ENCODE results near the gene TMEM132D.

The TMEM132D gene

GRCh38 chr12:129152351-129153104 is 751.3 kb downstream of the TMEM132D start:
- no peak for TF ChIP-seq POLR2A (IDR thresholded peaks at IDR 0.05; ENCODE audit: low read length)
- no peak for TF ChIP-seq GATA1 (IDR thresholded peaks at IDR 0.05; ENCODE audit: low read depth, low read length)
- no peak for DNase-seq

GRCh38 chr12:129150721-129151120 is 753.1 kb downstream of the TMEM132D start:
- TF ChIP-seq POLR2A (IDR thresholded peaks at IDR 0.05; ENCODE audit: low read length) (no peak), GATA1 (IDR thresholded peaks at IDR 0.05; ENCODE audit: low read depth, low read length) (no peak)
- no peak for DNase-seq

- no peak for DNase-seq
- TF ChIP-seq GATA1 (IDR thresholded peaks at IDR 0.05; ENCODE audit: low read depth, low read length) (no peak), POLR2A (IDR thresholded peaks at IDR 0.05; ENCODE audit: low read length) (no peak)
Measured at GRCh38 chr12:129145381-129145780, 758.4 kb downstream of the TMEM132D start.

DNA sequence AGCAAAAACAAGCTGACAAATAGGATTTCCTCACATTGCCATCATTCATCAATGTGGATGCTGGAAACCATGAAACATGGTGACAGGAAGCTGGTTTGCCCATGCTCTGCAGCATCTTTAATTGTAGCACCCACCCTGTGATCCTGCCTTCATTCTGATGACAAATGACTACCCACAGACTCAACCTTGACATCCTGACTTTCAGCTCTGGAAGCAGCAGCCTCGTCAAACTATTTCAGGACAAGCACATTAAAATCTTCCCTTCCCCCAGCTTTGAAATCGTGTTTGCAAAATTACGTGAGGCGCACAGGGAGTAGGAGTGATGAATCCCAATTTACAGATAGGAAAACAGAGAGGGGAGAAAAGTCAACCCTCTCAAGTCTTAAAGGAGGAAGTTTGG is 765.0 kb downstream of the TMEM132D start:
- TF ChIP-seq GATA1 (IDR thresholded peaks at IDR 0.05; ENCODE audit: low read depth, low read length): no peak

GRCh38 chr12:129136694-129137325 is 767.0 kb downstream of the TMEM132D start:
- TF ChIP-seq POLR2A (IDR thresholded peaks at IDR 0.05; ENCODE audit: low read length): no peak
- TF ChIP-seq GATA1 (IDR thresholded peaks at IDR 0.05; ENCODE audit: low read depth, low read length): no peak
- DNase-seq: no peak

More for the DNA sequence above, 765.0 kb downstream of the TMEM132D start:
- no peak for DNase-seq

DNA sequence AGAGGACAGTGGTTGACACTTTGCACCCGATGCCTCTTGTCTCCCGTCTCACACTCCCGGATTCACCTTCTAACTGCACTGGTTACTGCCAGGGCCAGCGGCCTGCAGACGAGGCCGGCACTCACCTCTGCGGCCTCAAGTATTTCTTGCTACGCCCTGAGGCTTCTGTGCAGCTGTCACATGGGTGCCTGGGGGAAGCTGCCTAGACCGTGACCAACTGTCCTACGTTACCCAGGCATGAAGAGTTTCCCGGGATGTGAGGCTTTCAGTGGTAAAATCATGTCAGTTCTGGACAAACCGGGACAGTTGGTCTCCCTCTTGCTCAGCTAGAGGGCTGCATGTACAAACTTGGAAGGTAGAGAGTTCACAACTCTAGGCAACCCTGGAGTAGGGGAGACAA is 776.1 kb downstream of the TMEM132D start:
- TF ChIP-seq POLR2A (IDR thresholded peaks at IDR 0.05; ENCODE audit: low read length) (no peak), GATA1 (IDR thresholded peaks at IDR 0.05; ENCODE audit: low read depth, low read length) (no peak)
- no peak for DNase-seq

DNA sequence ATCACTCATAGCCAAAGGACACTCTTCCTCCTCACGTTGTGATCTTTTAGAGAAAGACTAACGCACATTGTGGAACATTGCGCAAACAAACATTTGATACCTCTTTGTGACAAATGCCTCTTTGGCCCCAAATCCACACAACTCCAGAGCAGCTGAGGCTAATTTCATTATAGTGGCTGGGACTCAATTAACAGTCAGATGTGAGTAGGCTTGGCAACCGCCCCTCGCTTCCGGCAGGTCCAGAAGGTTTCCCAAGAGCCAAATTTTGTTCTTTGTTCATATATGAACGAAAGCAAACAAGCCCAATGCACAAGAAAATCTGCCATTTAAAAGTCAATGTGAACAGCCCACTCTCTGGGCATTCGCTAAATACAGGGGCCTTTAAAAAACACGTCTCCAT is 776.6 kb downstream of the TMEM132D start:
- no peak for TF ChIP-seq GATA1 (IDR thresholded peaks at IDR 0.05; ENCODE audit: low read depth, low read length)
- TF ChIP-seq POLR2A (IDR thresholded peaks at IDR 0.05; ENCODE audit: low read length): no peak
- no peak for DNase-seq

DNA sequence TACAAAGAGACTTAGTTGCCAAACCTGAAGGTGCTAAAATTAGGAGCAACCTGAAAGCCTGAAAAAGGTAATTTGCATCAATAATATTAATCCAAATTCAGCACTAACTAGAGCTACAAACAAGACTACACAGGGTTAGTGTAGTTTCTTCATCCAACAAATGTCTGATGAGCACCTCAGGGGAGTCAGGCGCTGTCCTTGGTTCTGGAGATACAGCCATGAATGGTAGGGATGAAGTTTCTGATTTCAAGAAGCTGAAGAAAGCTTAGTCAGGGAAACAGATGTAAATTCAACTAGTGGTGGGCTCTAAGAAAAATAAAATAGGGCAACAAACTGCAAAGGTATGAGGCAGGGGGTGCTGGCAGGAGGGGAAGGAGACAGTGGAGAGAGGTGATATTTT is 784.3 kb downstream of the TMEM132D start:
- no peak for DNase-seq
- no peak for TF ChIP-seq POLR2A (IDR thresholded peaks at IDR 0.05; ENCODE audit: low read length)
- no peak for TF ChIP-seq GATA1 (IDR thresholded peaks at IDR 0.05; ENCODE audit: low read depth, low read length)

DNA sequence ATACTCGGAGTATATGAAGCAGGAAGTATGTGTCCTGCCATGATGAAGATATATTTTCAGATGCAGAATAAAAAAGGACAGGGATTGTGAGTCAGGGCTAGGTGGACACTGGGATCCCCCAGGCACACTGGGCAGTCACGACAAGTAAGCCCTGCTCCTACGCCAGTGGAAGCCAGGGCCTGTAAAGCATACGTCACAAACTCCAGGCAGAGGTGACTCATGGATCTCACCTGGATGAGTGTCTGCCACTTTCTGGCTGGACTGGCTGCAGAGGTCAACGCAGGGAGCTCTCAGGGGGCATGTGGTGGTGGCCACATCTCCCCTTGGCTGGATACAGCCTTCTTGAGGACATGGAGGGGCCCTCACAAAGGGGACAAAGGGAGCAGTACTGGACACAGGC is 788.3 kb downstream of the TMEM132D start:
- TF ChIP-seq GATA1 (IDR thresholded peaks at IDR 0.05; ENCODE audit: low read depth, low read length): no peak
- TF ChIP-seq POLR2A (IDR thresholded peaks at IDR 0.05; ENCODE audit: low read length): no peak

GRCh38 chr12:129110575-129110974 is 793.2 kb downstream of the TMEM132D start:
- TF ChIP-seq GATA1 (IDR thresholded peaks at IDR 0.05; ENCODE audit: low read depth, low read length) (no peak), POLR2A (IDR thresholded peaks at IDR 0.05; ENCODE audit: low read length) (no peak)
- no peak for DNase-seq

More for the DNA sequence above, 788.3 kb downstream of the TMEM132D start:
- DNase-seq: no peak

DNA sequence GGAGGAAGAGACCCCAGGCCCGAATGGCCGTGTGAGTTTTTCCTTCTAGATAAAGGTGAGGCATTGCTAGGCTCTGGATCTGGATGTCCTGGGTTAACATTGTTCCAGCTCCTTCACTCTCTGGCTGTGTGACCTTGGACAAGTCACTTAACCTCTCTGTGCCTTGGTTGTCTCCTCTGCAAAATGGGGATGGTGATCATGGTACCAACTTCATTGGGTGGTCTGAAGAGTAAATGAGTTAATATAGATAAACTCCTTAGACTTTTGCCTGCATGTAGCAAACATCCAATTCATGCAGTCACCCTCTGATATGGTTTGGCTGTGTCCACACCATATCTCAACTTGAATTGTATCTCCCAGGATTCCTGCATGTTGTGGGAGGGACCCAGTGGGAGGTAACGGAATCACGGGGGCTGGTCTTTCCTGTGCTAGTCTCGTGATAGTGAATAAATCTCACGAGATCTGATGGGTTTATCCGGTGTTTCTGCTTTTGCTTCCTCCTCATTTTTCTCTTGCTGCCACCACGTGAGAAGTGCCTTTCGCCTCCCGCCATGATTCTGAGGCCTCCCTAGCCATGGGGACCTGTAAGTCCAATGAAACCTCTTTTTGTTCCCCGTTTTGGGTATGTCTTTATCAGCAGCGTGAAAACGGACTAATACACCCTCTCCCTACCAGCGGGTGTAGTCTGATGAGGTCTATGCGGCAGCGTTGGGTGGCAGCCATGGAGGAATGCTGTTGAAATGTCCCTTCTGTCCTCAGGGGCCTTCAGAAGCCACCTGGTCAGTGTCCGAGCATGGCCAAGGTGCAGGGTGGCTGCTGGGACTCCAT is 794.4 kb downstream of the TMEM132D start:
- TF ChIP-seq POLR2A (IDR thresholded peaks at IDR 0.05; ENCODE audit: low read length) (no peak), GATA1 (IDR thresholded peaks at IDR 0.05; ENCODE audit: low read depth, low read length) (no peak)
- DNase-seq: no peak

DNA sequence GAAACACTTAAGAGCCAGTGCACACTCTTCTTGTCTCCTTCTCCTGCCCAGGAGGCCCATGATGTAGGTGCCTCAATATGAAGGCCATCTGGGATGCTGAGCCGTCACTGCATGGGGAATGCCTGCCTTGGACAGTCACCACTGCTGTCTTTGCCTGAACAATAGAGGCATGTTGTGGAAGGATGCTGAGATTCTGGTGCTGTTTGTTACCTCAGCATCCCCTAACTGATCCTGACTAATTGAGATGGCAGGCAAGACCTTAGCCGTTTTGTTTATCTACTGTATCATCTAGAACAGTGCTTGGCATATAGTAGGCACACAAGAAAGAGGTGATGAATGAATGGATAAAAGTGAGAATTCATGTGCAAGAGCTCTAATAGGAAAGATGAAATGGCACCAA is 797.1 kb downstream of the TMEM132D start:
- TF ChIP-seq GATA1 (IDR thresholded peaks at IDR 0.05; ENCODE audit: low read depth, low read length) (no peak), POLR2A (IDR thresholded peaks at IDR 0.05; ENCODE audit: low read length) (no peak)
- no peak for DNase-seq

GRCh38 chr12:129103231-129103630 is 800.6 kb downstream of the TMEM132D start:
- DNase-seq: no peak
- TF ChIP-seq GATA1 (IDR thresholded peaks at IDR 0.05; ENCODE audit: low read depth, low read length) (no peak), POLR2A (IDR thresholded peaks at IDR 0.05; ENCODE audit: low read length) (no peak)

DNA sequence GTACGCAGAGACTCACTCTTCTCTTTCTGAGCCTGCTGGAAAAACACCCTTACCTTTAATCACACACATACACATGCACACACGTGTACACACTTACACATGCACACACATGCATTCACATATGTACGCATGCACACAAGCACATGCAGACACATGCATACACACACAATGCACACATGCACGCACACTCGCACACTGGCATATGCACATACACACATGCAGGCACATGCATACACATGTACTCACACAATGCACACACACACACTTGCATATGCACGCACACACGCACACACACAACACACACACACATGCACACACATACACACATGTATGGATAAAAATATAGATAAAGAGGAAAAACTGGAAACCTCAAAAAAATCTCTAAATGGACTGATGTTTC is 801.6 kb downstream of the TMEM132D start:
- TF ChIP-seq GATA1 (IDR thresholded peaks at IDR 0.05; ENCODE audit: low read depth, low read length): no peak
- no peak for TF ChIP-seq POLR2A (IDR thresholded peaks at IDR 0.05; ENCODE audit: low read length)
- no peak for DNase-seq

All from erythroblast (primary cell).